HG02943 (cell line): ENCODE results near the gene SLC25A29.
"Not testable (repeated sequence)": the region's sequence is repeated elsewhere in the genome, so short reads cannot be mapped to it uniquely, and the experiment has no call there.

Experiments
- ATAC-seq: cut with Tn5 transposase; IDR thresholded peaks from one replicate; pipeline ENCODE4 v1.9.1; 2021; ENCODE audit warnings: mild to moderate bottlenecking, low read depth, moderate library complexity; ENCODE audit not compliant: unreplicated experiment

The SLC25A29 gene

GRCh38 chr14:100306101-100306997 is at the start of gene SLC25A29:
SLC25A29 (minus strand) TSS chr14:100306444; CDS start chr14:100306232, 212 bp downstream.
- peak; percentile 79 for ATAC-seq

- no peak for ATAC-seq
Measured at GRCh38 chr14:100350986-100351385, 44.7 kb upstream of the SLC25A29 start.

GRCh38 chr14:100350276-100350926 is 44.2 kb upstream of the SLC25A29 start:
- ATAC-seq: no peak

GRCh38 chr14:100348784-100349685 is 42.8 kb upstream of the SLC25A29 start:
- no peak for ATAC-seq

GRCh38 chr14:100348253-100348729 is 42.0 kb upstream of the SLC25A29 start:
- no peak for ATAC-seq

- no peak for ATAC-seq
Measured at GRCh38 chr14:100346306-100347091, 40.3 kb upstream of the SLC25A29 start.

GRCh38 chr14:100345711-100346110 is 39.5 kb upstream of the SLC25A29 start:
- ATAC-seq: no peak

GRCh38 chr14:100344657-100345056 is 38.4 kb upstream of the SLC25A29 start:
- ATAC-seq: not testable (repeated sequence)

GRCh38 chr14:100342826-100343225 is 36.6 kb upstream of the SLC25A29 start:
- ATAC-seq: not testable (repeated sequence)

- no peak for ATAC-seq
Measured at GRCh38 chr14:100342195-100342594, 36.0 kb upstream of the SLC25A29 start.

GRCh38 chr14:100341301-100342031 is 35.2 kb upstream of the SLC25A29 start:
- ATAC-seq: no peak

GRCh38 chr14:100340423-100340813 is 34.2 kb upstream of the SLC25A29 start:
- no peak for ATAC-seq

- ATAC-seq: no peak
Measured at GRCh38 chr14:100339766-100340422, 33.6 kb upstream of the SLC25A29 start.

GRCh38 chr14:100336618-100337530 is 30.6 kb upstream of the SLC25A29 start:
- no peak for ATAC-seq

- no peak for ATAC-seq
Measured at GRCh38 chr14:100334904-100335303, 28.7 kb upstream of the SLC25A29 start.

- no peak for ATAC-seq
Measured at GRCh38 chr14:100333827-100334226, 27.6 kb upstream of the SLC25A29 start.

- no peak for ATAC-seq
Measured at GRCh38 chr14:100333311-100333710, 27.1 kb upstream of the SLC25A29 start.

GRCh38 chr14:100332797-100333196 is 26.6 kb upstream of the SLC25A29 start:
- ATAC-seq: no peak
